ENCODE results near the gene PSMD9.

DNA sequence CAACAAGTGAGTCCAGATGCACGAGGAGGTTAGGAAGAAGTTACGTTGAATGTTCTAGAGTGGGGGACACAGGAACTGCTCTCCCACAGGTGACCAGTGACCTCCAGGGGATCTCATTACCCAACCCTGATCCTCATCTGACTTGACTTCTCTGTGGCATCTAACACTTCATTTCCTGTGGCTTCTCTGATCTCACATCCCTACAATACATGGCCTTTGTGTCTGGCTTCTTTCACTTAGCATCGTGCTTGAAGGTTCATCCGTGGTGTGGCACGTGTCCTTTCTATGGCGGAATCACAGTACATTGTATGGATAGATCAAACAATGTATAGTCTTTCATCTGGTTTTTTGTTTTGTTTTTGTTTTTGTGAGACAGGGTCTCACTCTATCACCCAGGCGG is 49.1 kb downstream of the PSMD9 start:
- TF ChIP-seq, protein P1, sequence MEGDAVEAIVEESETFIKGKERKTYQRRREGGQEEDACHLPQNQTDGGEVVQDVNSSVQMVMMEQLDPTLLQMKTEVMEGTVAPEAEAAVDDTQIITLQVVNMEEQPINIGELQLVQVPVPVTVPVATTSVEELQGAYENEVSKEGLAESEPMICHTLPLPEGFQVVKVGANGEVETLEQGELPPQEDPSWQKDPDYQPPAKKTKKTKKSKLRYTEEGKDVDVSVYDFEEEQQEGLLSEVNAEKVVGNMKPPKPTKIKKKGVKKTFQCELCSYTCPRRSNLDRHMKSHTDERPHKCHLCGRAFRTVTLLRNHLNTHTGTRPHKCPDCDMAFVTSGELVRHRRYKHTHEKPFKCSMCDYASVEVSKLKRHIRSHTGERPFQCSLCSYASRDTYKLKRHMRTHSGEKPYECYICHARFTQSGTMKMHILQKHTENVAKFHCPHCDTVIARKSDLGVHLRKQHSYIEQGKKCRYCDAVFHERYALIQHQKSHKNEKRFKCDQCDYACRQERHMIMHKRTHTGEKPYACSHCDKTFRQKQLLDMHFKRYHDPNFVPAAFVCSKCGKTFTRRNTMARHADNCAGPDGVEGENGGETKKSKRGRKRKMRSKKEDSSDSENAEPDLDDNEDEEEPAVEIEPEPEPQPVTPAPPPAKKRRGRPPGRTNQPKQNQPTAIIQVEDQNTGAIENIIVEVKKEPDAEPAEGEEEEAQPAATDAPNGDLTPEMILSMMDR (IDR thresholded peaks at IDR 0.05): no peak
- no peak for TF ChIP-seq POLR2A (IDR thresholded peaks at IDR 0.05)
